ENCODE results near the gene FANCM.

Gene FANCM

DNA sequence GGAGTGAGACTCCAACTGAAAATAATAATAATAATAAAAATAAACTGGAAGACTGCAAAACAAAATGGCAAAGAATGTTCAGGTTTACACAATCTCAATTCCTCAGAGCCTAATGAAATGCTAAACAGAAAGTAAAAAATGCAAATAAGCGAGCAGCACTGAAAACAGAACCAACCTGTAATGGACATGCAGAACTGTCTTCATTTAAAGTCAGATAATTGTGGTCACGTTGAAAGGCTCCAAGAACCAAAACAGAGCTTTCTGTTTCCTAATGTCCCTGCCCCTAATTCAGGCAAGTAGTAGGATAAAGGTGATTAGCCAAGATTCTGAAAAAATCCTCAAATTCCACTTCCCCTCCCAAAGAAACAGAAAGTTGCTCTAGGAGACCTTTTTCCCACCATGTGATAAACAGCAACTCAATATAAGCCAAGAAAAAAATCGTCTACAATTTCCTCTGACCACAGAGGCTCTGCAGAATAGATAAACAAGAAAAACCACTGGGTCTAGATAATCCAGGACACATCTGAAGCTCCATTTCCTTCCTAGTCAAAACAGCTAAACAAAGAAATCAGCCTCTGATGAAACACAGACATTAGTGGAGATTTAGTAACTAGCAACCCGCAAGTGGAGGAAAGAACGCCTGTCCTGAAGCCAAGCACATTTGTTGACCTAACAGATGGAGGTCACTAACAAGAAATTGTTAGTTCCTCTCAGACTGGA lies 114.3 kb downstream of the FANCM start:
- DNase-seq (ENCODE audit: insufficient read length, low spot score) (no peak), FAIRE-seq (peak; percentile 43)
- no peak for TF ChIP-seq PAX5 (IDR thresholded peaks at IDR 0.05; ENCODE audit: insufficient read depth, low read length, severe bottlenecking)
- no peak for TF ChIP-seq TAF1 (IDR thresholded peaks at IDR 0.05; ENCODE audit: low read depth, low read length)
- no peak for TF ChIP-seq SPI1 (IDR thresholded peaks at IDR 0.05; ENCODE audit: low read depth, low read length)
- TF ChIP-seq POLR2A (IDR thresholded peaks at IDR 0.05; ENCODE audit: low read depth, low read length) = no peak
- TF ChIP-seq POLR2AphosphoS5 (IDR thresholded peaks at IDR 0.05; ENCODE audit: low read depth, low read length) = no peak

All from GM12891 (cell line).